Panc1 (cell line): Measurements from ENCODE around the gene MBD4. TPM values are rescaled to one million over a fixed set of nuclear protein-coding genes. Genes with fewer than 3 reads are reported as not detected.

Source experiments
- ATAC-seq: fragments of 200-7000 bp; cut with Tn5 transposase; 2 replicates; pipeline ENCODE4 v1.9.1; 2020; ENCODE audit warnings: mild to moderate bottlenecking, moderate library complexity
- BruUV-seq: library from RNA; stranded (reverse); fragments of 400-500 nt; replicated peaks from 2 replicates; lab custom pipeline; 2021; lab: Mats Ljungman, UMichigan
- CTCF ChIA-PET: fragments of 300-600 bp; sonication (Branson Sonifier 250); formaldehyde crosslinking; loops from one replicate; lab custom pipeline; 2022; ENCODE audit warnings: antibody characterized with exemption; lab: Charles Lee
- POLR2A ChIA-PET: fragments of 300-600 bp; sonication (Branson Sonifier 250); formaldehyde crosslinking; loops from one replicate; lab custom pipeline; 2022; ENCODE audit warnings: antibody characterized with exemption; lab: Charles Lee
- DNase-seq: peaks from one replicate; pipeline ENCODE4 v3.0.0-alpha.2; 2010; ENCODE audit warnings: low read depth, low spot score
- H3K27ac ChIP-seq: 2 replicates; pipeline ENCODE4 v1.5.1; 2011; ENCODE audit warnings: mild to moderate bottlenecking, low read length, inconsistent platforms
- H3K27me3 ChIP-seq: fragments of 200-500 bp; sonication (Bioruptor generic); 2 replicates; pipeline ENCODE4 v1.6.0; 2014; ENCODE audit warnings: low read length, inconsistent platforms; ENCODE audit not compliant: control insufficient read depth, insufficient read depth
- H3K36me3 ChIP-seq: fragments of 200-500 bp; sonication (Bioruptor generic); 2 replicates; pipeline ENCODE4 v1.5.1; 2014; ENCODE audit warnings: inconsistent platforms, mild to moderate bottlenecking, low read length, moderate library complexity; ENCODE audit not compliant: control insufficient read depth, insufficient read depth
- H3K4me1 ChIP-seq: 2 replicates; pipeline ENCODE4 v1.5.1; 2011; ENCODE audit warnings: inconsistent platforms, mild to moderate bottlenecking, low read length, moderate library complexity; ENCODE audit not compliant: control insufficient read depth, insufficient read depth
- H3K4me3 ChIP-seq, 2 experiments: 2 replicates each; pipeline ENCODE4 v1.5.1; 2011 to 2012; ENCODE audit warnings: low read depth in 2 of 2, low read length in 2 of 2, mild to moderate bottlenecking in 2 of 2, inconsistent platforms in 1 of 2, moderate library complexity in 1 of 2
- H3K9me3 ChIP-seq: fragments of 200-500 bp; sonication (Bioruptor generic); 2 replicates; pipeline ENCODE4 v1.5.1; 2014; ENCODE audit warnings: low read depth, mild to moderate bottlenecking, inconsistent platforms, low read length, moderate library complexity; ENCODE audit not compliant: control insufficient read depth, insufficient read depth
- CTCF ChIP-seq: fragments of 450-650 bp; IDR thresholded peaks from 2 replicates; pipeline ENCODE4 v1.5.1; 2017; ENCODE audit warnings: mild to moderate bottlenecking
- POLR2AphosphoS5 ChIP-seq: IDR thresholded peaks from 2 replicates; pipeline ENCODE4 v1.6.1; 2012; ENCODE audit warnings: mild to moderate bottlenecking, low read depth, low read length, moderate library complexity
- REST ChIP-seq, 2 experiments: IDR thresholded peaks; 2 replicates each; pipeline ENCODE4 v1.6.1; 2011 to 2012; ENCODE audit warnings: low read depth in 2 of 2, control low read depth in 1 of 2, low read length in 1 of 2, mild to moderate bottlenecking in 1 of 2, moderate library complexity in 1 of 2; ENCODE audit not compliant: insufficient read depth in 1 of 2
- SIN3A ChIP-seq: IDR thresholded peaks from 2 replicates; pipeline ENCODE4 v1.6.1; 2012; ENCODE audit warnings: low read depth, mild to moderate bottlenecking, low read length, moderate library complexity, borderline replicate concordance; ENCODE audit not compliant: insufficient read depth
- TCF7L2 ChIP-seq: IDR thresholded peaks from 2 replicates; pipeline ENCODE4 v1.6.1; 2011; ENCODE audit warnings: mild to moderate bottlenecking, low read depth, low read length, inconsistent platforms
- in situ Hi-C: cut with HindIII; loops from 2 replicates; pipeline ENCODE4 v1.10.0; 2016; ENCODE audit warnings: low sequenced_read_pairs, low pct_unique_long_range_greater_than_20kb
- intact Hi-C: fragments of 100-400 bp; cut with micrococcal nuclease; formaldehyde crosslinking; loops from one replicate; pipeline ENCODE4 v1.10.0; 2022; ENCODE audit not compliant: unreplicated experiment
- total RNA-seq: library from RNA; stranded (reverse); gene quantifications from one replicate; pipeline ENCODE4 v1.2.1, GENCODE V29; 2021; ENCODE audit not compliant: unreplicated experiment

MBD4 gene
- total RNA-seq, 1 experiment from 2014 or later = 44.7 TPM

- BruUV-seq = no TSS peak
- Histone ChIP-seq H3K27ac (no peak overlapping the region), H3K9me3 (no peaks in the 10 kb centered on the region), H3K4me3 (no peak overlapping the region), H3K27me3 (no peaks in the 10 kb centered on the region), H3K4me1 (peaks cover 4% of the 10 kb centered on the region; the same call in 1 of the 2 replicates), H3K36me3 (no peaks in the 10 kb centered on the region; the same call in 1 of the 2 replicates)
- intact Hi-C loops = no loop called here
- ATAC-seq (no peak), DNase-seq (no peak)
- in situ Hi-C loops = no loop called here
- ChIA-PET CTCF (no interaction called here), POLR2A (interaction anchor here (0.7 kb wide), 1 partner anchor 1805 kb away, joined by 4 read pairs; no protein-coding TSS in a partner anchor)
- TF ChIP-seq TCF7L2 = no peak
- no peak for TF ChIP-seq CTCF
- no peak for TF ChIP-seq REST (IDR thresholded peaks at IDR 0.05; ENCODE audit: insufficient read depth in 1 of 2, low read depth in 2 of 2, low read length in 1 of 2)
- no peak for TF ChIP-seq POLR2AphosphoS5
These were observed 8.6 kb upstream of the MBD4 start for GRCh38 chr3:129448186-129448895.

- BruUV-seq = no TSS peak
- ATAC-seq (no peak), DNase-seq (no peak)
- H3K9me3 ChIP-seq = no peaks in the 10 kb centered on the region
- POLR2A ChIA-PET = no interaction called here
- intact Hi-C loops (no loop called here), in situ Hi-C loops (no loop called here)
- H3K4me1 ChIP-seq = peaks cover 11% of the 10 kb centered on the region
- H3K36me3 ChIP-seq = no peaks in the 10 kb centered on the region; the same call in 1 of the 2 replicates
- no peak for TF ChIP-seq REST (IDR thresholded peaks at IDR 0.05; ENCODE audit: insufficient read depth in 1 of 2, low read depth in 2 of 2, low read length in 1 of 2)
- TF ChIP-seq POLR2AphosphoS5 = no peak
- TF ChIP-seq SIN3A = no peak
- no peak for TF ChIP-seq CTCF
- TF ChIP-seq TCF7L2 = no peak
- no peak overlapping the region for H3K27ac ChIP-seq
- CTCF ChIA-PET = no interaction called here
- no peaks in the 10 kb centered on the region for H3K27me3 ChIP-seq
- no peak overlapping the region for H3K4me3 ChIP-seq
These were observed 7.2 kb upstream of the MBD4 start for GRCh38 chr3:129446926-129447325.
